ENCODE measurements around the gene HPGD.

HPGD gene

GRCh38 chr4:174555789-174556630, 33.7 kb upstream of the HPGD start:
- H3K36me3 ChIP-seq (ENCODE audit: control insufficient read depth, insufficient read depth, low read length): no peaks in the 10 kb centered on the region
- H3K27me3 ChIP-seq (replicated peaks; ENCODE audit: control insufficient read depth, insufficient read depth, low read length): no peaks in the 10 kb centered on the region; the same call in 1 of the 2 replicates
- TF ChIP-seq, protein P1, sequence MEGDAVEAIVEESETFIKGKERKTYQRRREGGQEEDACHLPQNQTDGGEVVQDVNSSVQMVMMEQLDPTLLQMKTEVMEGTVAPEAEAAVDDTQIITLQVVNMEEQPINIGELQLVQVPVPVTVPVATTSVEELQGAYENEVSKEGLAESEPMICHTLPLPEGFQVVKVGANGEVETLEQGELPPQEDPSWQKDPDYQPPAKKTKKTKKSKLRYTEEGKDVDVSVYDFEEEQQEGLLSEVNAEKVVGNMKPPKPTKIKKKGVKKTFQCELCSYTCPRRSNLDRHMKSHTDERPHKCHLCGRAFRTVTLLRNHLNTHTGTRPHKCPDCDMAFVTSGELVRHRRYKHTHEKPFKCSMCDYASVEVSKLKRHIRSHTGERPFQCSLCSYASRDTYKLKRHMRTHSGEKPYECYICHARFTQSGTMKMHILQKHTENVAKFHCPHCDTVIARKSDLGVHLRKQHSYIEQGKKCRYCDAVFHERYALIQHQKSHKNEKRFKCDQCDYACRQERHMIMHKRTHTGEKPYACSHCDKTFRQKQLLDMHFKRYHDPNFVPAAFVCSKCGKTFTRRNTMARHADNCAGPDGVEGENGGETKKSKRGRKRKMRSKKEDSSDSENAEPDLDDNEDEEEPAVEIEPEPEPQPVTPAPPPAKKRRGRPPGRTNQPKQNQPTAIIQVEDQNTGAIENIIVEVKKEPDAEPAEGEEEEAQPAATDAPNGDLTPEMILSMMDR (IDR thresholded peaks at IDR 0.05; ENCODE audit: insufficient read depth, low read length, poor library complexity, severe bottlenecking): no peak
- DNase-seq (ENCODE audit: extremely low read depth, insufficient read length): no peak
- no peak overlapping the region for H3K4me3 ChIP-seq (replicated peaks; ENCODE audit: low read depth, low read length)

DNA sequence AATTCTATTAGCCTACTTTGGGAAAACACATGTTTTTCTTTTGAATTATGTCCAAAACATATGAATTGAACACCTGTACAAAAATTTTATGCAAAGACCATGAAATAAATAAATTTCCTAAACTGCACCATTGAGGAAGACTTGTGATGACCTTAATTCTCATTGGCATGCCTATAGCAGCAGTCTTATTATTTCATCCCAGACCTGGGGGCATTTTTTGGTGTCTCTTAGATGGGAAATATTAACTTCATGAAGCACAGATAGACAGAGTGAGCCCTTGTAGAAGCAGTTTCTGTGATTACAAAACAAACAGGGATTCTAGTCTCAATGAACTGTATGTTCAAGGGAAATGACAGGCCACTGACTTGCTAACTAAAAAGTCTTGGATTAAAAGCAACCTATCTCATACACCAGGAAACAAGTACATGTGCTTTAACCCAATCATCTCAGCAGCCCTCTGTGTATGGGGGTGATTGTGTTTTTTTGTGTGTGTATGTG, 32.0 kb upstream of the HPGD start:
- Histone ChIP-seq H3K4me3 (replicated peaks; ENCODE audit: low read depth, low read length) (no peak overlapping the region), H3K27me3 (replicated peaks; ENCODE audit: control insufficient read depth, insufficient read depth, low read length) (no peaks in the 10 kb centered on the region), H3K36me3 (ENCODE audit: control insufficient read depth, insufficient read depth, low read length) (no peaks in the 10 kb centered on the region)
- DNase-seq (ENCODE audit: extremely low read depth, insufficient read length): no peak
- TF ChIP-seq, protein P1 (IDR thresholded peaks at IDR 0.05; ENCODE audit: insufficient read depth, low read length, poor library complexity, severe bottlenecking): no peak

GRCh38 chr4:174553828-174554227, 31.5 kb upstream of the HPGD start:
- no peak for DNase-seq (ENCODE audit: extremely low read depth, insufficient read length)
- TF ChIP-seq, protein P1 (IDR thresholded peaks at IDR 0.05; ENCODE audit: insufficient read depth, low read length, poor library complexity, severe bottlenecking): no peak
- Histone ChIP-seq H3K4me3 (replicated peaks; ENCODE audit: low read depth, low read length) (no peak overlapping the region), H3K36me3 (ENCODE audit: control insufficient read depth, insufficient read depth, low read length) (no peaks in the 10 kb centered on the region), H3K27me3 (replicated peaks; ENCODE audit: control insufficient read depth, insufficient read depth, low read length) (no peaks in the 10 kb centered on the region)

DNA sequence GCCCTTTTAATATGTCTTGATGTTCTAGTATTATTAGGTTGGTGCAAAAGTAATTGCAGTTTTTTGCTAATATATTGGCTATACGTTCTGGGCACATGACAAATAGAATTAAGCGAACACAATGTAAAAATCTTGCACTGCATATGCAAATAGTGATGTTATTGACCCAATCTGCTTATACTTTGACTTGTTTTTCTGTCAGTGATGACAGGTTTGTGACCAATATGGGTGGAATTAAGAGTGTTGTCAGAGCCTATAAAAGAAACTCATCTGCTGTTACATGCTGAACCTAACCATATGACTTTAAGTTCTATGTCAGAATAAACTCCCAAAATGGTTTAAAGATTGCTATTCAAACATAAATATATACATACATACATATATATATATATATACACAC, 30.7 kb upstream of the HPGD start:
- Histone ChIP-seq H3K27me3 (replicated peaks; ENCODE audit: control insufficient read depth, insufficient read depth, low read length) (no peaks in the 10 kb centered on the region), H3K36me3 (ENCODE audit: control insufficient read depth, insufficient read depth, low read length) (no peaks in the 10 kb centered on the region), H3K4me3 (replicated peaks; ENCODE audit: low read depth, low read length) (no peak overlapping the region)
- TF ChIP-seq, protein P1 (IDR thresholded peaks at IDR 0.05; ENCODE audit: insufficient read depth, low read length, poor library complexity, severe bottlenecking): no peak
- no peak for DNase-seq (ENCODE audit: extremely low read depth, insufficient read length)

DNA sequence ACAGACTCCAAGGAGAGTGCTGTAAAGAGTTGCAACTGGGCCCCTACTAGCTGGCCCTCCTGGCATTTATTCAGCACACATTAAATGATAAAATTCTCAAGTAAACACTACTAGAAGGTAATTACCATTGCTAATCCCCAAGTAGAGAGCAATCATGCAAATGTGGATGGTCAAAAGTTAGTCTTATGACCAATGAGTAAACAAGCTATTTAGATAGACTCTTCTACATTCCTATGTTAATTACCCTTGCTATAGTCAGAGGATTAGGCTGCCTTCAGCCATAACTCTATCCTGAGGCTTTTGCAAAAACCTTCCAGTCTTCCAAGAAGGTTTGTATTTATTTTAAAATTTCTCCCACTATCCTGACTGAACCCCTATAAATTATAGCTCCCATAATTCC, 28.3 kb upstream of the HPGD start:
- H3K36me3 ChIP-seq (ENCODE audit: control insufficient read depth, insufficient read depth, low read length): no peaks in the 10 kb centered on the region
- DNase-seq (ENCODE audit: extremely low read depth, insufficient read length): no peak
- no peaks in the 10 kb centered on the region for H3K27me3 ChIP-seq (replicated peaks; ENCODE audit: control insufficient read depth, insufficient read depth, low read length)
- TF ChIP-seq, protein P1 (IDR thresholded peaks at IDR 0.05; ENCODE audit: insufficient read depth, low read length, poor library complexity, severe bottlenecking): no peak
- no peak overlapping the region for H3K4me3 ChIP-seq (replicated peaks; ENCODE audit: low read depth, low read length)
